ENCODE results near the gene IKZF4. TPM values are rescaled to one million over a fixed set of nuclear protein-coding genes. Genes with fewer than 3 reads are reported as not detected.
"Not testable (repeated sequence)": the region's sequence is repeated elsewhere in the genome, so short reads cannot be mapped to it uniquely, and the experiment has no call there.

IKZF4 gene
- total RNA-seq, 1 donor from 2014 or later: 3.0 TPM

- no peak for DNase-seq (ENCODE audit: low read depth)
Observed at GRCh38 chr12:55997535-55997859, 23.3 kb upstream of the IKZF4 start.

DNA sequence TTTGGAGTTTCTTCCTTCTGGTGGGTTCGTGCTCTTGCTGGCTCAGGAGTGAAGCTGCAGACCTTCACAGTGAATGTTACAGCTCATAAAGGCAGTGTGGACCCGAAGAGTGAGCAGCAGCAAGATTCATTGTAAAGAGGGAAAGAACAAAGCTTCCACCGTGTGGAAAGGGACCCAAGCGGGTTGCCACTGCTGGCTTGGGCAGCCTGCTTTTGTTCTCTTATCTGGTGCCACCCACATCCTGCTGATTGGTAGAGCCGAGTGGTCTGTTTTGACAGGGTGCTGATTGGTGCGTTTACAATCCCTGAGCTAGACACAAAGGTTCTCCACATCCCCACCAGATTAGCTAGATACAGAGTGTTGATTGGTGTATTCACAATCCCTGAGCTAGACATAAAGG is 21.3 kb upstream of the IKZF4 start:
- not testable (repeated sequence) for DNase-seq (ENCODE audit: low read depth)

- DNase-seq (ENCODE audit: low read depth): not testable (repeated sequence)
Observed at GRCh38 chr12:55999999-56000540, 20.8 kb upstream of the IKZF4 start.

GRCh38 chr12:56001487-56002100 is 19.2 kb upstream of the IKZF4 start:
- no peak for DNase-seq (ENCODE audit: low read depth)

- not testable (repeated sequence) for DNase-seq (ENCODE audit: low read depth)
Observed at GRCh38 chr12:56003376-56003775, 17.5 kb upstream of the IKZF4 start.

- DNase-seq (ENCODE audit: low read depth): no peak
Observed at GRCh38 chr12:56004211-56004610, 16.6 kb upstream of the IKZF4 start.

- peak; percentile 17 for DNase-seq (ENCODE audit: low read depth)
Observed at GRCh38 chr12:56007564-56008559, 13.0 kb upstream of the IKZF4 start.

- DNase-seq (ENCODE audit: low read depth): no peak
Observed at GRCh38 chr12:56010111-56010570, 10.7 kb upstream of the IKZF4 start.

DNA sequence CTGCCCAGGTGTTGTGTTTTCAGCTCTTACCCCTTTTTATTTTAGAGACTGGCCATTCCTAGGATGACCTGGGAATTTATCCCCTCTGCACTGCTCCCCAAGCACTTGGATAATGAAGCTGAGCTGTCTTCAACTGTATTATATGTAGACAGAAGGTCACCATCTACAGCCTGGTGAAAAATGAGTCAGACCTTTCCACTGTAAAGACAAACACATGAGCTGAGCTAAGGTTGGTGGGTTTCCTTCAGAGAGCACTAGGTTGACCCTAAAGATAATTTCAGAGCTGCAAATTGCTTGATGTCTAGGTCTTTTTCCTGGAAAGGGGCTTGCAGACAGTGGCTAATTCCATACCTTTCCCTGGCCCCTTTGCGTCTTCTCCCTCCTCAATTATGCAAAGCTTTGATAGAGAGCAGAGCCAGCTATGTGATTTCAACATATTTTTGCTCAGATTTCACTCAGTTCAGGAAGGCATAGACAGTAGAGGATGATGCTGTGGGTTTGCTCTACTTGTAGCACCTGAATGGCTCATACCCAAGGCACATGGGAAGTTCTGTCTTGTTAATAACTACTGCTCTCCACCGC is 9.2 kb upstream of the IKZF4 start:
- no peak for DNase-seq (ENCODE audit: low read depth)

- no peak for DNase-seq (ENCODE audit: low read depth)
Observed at GRCh38 chr12:56013482-56013881, 7.4 kb upstream of the IKZF4 start.

DNA sequence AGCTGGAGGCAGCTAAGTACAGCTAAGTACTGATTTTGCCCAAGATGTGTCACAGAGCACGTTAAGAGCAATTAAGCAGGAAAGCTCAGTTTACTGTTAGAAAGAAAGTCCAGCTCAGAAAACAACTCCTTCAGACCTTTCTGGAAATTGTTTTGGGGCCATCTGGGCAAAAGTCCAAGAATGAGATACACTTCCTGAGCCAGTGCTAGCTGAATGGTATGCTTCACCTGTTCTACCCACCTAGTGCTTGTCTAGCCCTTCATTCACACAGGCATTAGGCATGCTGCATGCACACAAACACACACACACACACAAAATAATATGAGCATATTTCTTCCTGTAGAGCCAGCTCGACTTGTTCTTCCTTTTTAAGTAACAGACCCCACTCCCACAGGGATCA is 6.6 kb upstream of the IKZF4 start:
- no peak for DNase-seq (ENCODE audit: low read depth)

GRCh38 chr12:56017181-56017580 is 3.7 kb upstream of the IKZF4 start:
- no peak for DNase-seq (ENCODE audit: low read depth)

- DNase-seq (ENCODE audit: low read depth): no peak
Observed at GRCh38 chr12:56018356-56018755, 2.5 kb upstream of the IKZF4 start.

DNA sequence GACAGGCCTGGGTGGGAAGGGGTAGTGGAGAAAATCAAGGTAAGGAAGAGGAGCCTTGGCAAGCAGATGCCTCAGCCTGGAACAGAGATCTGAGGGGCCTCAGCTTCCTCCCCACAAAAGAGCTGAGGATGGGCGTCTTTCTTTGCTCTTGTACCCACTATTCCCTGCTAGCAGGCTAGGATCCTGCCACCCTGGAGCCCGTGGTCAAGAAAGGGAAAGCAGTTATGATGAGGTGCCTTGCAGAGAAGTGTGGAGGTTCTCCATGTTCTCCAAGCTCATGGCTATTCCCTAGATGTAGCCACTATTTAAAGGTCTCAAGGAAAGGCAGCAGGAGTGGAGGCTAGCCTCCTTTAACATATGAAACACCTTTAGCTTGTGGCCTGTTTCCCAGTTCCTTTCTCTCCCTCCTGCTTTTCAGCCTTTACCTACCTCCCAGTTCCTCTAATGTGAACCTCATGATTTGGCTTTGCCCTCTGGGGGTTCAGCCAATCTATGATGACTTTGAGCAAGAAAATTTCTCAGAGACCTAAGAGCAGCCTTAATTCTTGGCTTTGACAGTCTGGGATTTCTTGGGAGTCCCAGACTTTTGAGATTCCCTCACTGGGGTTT is 1.1 kb downstream of the IKZF4 start:
- no peak for DNase-seq (ENCODE audit: low read depth)

DNA sequence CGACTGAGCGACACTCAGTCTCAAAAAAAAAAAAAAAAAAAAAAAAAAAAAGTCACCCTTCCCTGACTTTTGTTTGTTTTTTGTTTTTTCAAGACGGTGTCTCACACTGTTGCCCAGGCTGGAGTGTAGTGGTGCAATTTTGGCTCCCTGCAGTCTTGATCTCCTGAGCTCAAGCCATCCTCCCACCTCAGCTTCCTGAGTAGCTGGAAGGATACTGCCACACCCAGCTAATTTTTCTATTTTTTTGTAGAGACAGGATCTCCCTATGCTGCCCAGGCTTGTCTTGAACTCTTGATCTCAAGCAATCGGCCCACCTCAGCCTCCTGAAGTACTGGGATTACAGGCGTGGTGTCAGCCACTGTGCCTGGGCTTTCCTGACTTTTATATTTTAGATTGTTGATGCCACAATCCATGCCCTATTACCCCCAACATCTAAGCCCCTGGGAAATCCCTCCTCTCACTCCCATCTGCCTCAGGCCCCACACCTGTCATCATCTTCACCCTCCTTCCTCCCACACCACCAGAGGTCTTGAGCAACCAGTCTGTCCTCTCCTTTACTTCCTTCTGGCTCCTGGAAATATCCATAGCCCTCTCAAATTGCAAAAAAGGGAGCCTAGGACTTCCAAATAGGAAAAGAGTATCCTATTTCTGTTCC is 7.8 kb downstream of the IKZF4 start:
- no peak for DNase-seq (ENCODE audit: low read depth)

DNA sequence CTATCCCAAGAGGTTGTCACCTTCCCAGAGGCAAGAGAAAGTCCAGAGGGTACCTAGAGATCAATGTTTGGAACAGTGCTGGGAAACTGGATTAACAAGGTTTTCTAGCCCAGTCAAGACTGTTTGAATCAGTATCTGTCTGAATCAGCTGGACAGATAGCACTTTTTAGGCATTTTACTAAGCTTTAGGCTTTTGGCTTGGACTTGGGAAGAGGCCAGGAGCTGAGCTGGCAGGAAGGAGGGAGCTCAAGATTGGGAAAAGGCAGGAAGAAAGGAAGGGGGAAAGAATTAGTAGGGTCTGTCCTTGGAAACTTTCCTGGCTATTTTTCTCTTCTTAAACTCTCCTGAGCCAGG is 8.3 kb downstream of the IKZF4 start:
- DNase-seq (ENCODE audit: low read depth): peak; percentile 41

DNA sequence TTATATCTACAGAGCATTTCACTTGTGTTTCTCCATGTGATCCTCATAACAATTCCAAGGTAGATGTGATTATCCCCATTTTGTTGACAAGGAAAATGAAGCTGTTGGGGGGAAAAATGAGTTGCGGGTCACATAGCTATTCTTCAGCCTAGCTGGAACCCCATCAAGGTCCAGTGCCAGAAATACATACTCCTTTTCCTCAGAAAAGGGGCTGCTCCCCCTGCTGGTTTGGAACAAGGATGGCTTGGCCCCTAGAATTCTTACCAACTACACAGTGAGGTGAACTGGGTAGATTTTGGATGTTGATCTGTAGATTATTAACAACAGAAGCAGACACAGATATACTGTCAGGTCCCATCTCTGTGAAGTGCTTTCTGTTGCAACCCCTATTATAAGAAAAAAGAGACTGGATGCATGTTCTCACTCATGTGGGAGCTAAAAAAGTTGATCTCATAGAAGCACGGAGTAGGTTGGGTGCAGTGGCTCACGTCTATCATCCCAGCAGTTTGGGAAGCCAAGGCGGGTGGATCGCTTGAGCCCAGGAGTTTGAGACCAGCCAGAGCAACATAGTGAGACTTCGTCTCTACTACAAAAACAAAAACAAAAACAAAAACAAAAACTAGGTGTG is 8.9 kb downstream of the IKZF4 start:
- peak; percentile 63 for DNase-seq (ENCODE audit: low read depth)

DNA sequence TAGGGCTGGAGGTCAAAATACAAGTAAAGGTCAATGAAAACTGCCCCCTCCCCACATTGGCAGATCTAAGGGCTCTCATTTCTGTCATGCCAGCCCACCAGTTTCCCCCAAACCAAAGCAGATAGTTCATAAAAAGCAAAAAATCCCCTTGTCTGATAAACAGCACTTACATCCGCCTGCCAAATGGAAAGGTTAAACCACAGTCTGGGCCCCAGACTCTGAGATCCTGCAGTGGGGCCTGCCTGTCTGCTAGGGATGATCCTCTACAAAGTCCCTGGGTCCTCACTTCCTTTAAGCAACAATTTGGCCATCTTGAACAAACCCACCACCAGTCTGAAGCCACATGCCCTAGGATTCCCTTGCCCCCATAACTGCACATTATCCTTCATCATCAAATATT is 11.1 kb downstream of the IKZF4 start:
- no peak for DNase-seq (ENCODE audit: low read depth)

- no peak for DNase-seq (ENCODE audit: low read depth)
Observed at GRCh38 chr12:56034586-56035332, 13.9 kb downstream of the IKZF4 start.

DNA sequence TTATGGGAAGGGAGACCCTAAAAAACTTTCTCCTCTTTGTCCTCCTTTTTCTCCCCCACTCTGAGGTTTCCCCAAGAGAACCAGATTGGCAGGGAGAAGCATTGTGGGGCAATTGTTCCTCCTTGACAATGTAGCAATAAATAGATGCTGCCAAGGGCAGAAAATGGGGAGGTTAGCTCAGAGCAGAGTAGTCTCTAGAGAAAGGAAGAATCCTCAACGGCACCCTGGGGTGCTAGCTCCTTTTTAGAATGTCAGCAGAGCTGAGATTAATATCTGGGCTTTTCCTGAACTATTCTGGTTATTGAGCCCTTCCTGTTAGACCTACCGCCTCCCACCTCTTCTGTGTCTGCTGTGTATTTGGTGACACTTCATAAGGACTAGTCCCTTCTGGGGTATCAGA is 16.3 kb downstream of the IKZF4 start:
- DNase-seq (ENCODE audit: low read depth): no peak
